Measurements from ENCODE around the gene GHRL.

GRCh38 chr3:10289787-10290355 is 2.9 kb downstream of the GHRL start:
- no peak for TF ChIP-seq CTCF (IDR thresholded peaks at IDR 0.05)
- TF ChIP-seq POLR2A (IDR thresholded peaks at IDR 0.05) = no peak
- TF ChIP-seq EP300 (IDR thresholded peaks at IDR 0.05; ENCODE audit: low read depth) = no peak
